WERI-Rb-1 (cell line): ENCODE results near the gene GLS.
"Not testable (repeated sequence)": the region's sequence is repeated elsewhere in the genome, so short reads cannot be mapped to it uniquely, and the experiment has no call there.

ENCODE experiments used
- DNase-seq: peaks from one replicate; pipeline ENCODE4 v3.0.0-alpha.2; 2020
- H3K27ac ChIP-seq: fragments of 250-450 bp; sonication (Bioruptor Pico); 2 replicates; pipeline ENCODE4 v1.5.1; 2020; ENCODE audit warnings: mild to moderate bottlenecking, moderate library complexity
- H3K27me3 ChIP-seq: fragments of 250-450 bp; sonication (Bioruptor Pico); 2 replicates; pipeline ENCODE4 v1.5.1; 2021; ENCODE audit warnings: mild to moderate bottlenecking, low read depth, moderate library complexity; ENCODE audit not compliant: insufficient read depth, severe bottlenecking
- H3K36me3 ChIP-seq: fragments of 250-450 bp; sonication (Bioruptor Pico); 2 replicates; pipeline ENCODE4 v1.5.1; 2020; ENCODE audit warnings: mild to moderate bottlenecking, moderate library complexity
- H3K4me3 ChIP-seq: 2 replicates; pipeline ENCODE4 v1.5.1; 2011; ENCODE audit warnings: low read depth, mild to moderate bottlenecking, control low read depth, low read length
- H3K9me3 ChIP-seq: fragments of 250-450 bp; sonication (Bioruptor Pico); 2 replicates; pipeline ENCODE4 v1.5.1; 2021; ENCODE audit warnings: mild to moderate bottlenecking, moderate library complexity; ENCODE audit not compliant: severe bottlenecking
- TF ChIP-seq, protein P1 (sequence below): IDR thresholded peaks from 2 replicates; pipeline ENCODE4 v1.5.1; 2011; ENCODE audit warnings: low read depth, mild to moderate bottlenecking, control low read depth, inconsistent platforms, low read length

The GLS gene

DNA sequence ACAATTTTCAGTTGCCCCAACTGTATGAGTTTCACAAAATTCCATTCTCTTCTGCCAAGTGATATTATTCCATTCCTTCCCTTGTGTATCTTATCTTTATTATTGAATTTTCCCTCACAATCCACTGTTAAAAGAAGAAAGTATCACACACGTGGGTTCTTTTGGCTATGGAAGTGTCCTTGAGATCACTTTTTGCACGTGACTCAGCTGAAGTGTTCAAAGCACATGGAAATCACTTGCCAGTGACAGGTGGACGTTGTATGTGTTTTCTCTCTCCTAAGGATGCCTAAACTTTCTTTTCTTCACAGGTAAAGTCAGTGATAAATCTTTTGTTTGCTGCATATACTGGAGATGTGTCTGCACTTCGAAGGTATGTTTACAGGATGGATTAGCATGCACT lies 72.6 kb downstream of the GLS start:
- Histone ChIP-seq H3K27ac (no peak overlapping the region), H3K36me3 (no peaks in the 10 kb centered on the region), H3K4me3 (no peak overlapping the region), H3K9me3 (peaks cover 4% of the 10 kb centered on the region), H3K27me3 (no peaks in the 10 kb centered on the region)
- TF ChIP-seq, protein P1, sequence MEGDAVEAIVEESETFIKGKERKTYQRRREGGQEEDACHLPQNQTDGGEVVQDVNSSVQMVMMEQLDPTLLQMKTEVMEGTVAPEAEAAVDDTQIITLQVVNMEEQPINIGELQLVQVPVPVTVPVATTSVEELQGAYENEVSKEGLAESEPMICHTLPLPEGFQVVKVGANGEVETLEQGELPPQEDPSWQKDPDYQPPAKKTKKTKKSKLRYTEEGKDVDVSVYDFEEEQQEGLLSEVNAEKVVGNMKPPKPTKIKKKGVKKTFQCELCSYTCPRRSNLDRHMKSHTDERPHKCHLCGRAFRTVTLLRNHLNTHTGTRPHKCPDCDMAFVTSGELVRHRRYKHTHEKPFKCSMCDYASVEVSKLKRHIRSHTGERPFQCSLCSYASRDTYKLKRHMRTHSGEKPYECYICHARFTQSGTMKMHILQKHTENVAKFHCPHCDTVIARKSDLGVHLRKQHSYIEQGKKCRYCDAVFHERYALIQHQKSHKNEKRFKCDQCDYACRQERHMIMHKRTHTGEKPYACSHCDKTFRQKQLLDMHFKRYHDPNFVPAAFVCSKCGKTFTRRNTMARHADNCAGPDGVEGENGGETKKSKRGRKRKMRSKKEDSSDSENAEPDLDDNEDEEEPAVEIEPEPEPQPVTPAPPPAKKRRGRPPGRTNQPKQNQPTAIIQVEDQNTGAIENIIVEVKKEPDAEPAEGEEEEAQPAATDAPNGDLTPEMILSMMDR = no peak
- no peak for DNase-seq

DNA sequence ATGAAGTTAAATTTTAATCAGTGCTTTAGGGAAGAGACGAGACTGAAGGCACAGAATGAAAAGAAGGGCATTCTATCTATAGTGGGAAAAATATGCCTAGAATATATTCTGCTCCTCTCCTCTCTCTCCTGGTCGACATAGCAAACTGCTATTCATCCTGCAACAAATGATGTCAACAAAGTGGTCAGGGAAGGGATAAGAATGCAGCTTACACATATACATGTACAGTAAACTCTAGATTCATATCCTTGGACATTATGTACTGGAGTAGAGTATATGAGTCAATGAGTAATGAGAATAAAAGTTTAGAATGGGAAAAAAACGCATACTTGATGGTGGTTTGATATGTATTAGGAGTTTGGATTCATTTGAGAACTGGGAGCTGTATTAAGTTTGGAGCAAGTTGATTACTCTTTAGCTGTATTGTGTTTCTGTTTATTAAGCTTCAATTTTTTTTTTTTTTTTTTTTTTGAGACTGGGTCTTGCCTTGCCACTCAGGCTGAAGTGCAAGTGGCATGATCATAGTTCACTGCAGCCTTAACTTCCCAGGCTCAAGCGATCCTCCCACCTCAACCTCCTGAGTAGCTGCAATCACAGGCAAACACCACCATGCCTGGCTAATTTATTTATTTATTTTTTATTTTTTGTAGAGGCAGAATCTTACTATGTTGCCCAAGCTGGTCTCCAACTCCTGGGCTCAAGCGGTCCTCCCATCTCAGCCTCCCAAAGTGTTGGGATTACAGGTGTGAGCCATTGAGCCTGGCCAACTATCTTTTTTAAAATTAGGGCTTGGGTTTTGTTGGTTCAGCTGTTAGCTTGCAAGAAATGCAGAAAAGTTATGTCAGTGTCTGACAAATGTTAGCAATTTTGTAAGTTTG lies 79.5 kb downstream of the GLS start:
- TF ChIP-seq, protein P1 = no peak
- no peaks in the 10 kb centered on the region for H3K27me3 ChIP-seq
- peaks cover 4% of the 10 kb centered on the region for H3K9me3 ChIP-seq
- H3K27ac ChIP-seq = no peak overlapping the region
- no peak for DNase-seq
- no peaks in the 10 kb centered on the region for H3K36me3 ChIP-seq
- H3K4me3 ChIP-seq = no peak overlapping the region

DNA sequence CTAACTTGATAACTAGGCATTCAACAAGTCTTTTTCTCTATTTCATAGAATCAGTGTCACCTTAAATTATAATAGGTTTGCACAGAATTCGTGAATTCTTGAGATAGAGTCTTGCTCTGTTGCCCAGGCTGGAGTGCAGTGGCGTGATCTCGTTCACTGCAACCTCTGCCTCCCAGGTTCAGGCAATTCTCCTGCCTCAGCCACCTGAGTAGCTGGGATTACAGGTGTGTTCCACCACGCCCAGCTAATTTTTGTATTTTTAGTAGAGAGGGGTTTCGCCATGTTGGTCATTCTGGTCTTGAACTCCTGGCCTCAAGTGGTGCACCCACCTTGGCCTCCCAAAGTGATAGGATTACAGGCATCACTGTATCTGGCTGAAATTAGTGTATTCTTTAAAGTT lies 80.5 kb downstream of the GLS start:
- not testable (repeated sequence) for H3K4me3 ChIP-seq, DNase-seq, H3K27ac ChIP-seq, H3K36me3 ChIP-seq, H3K9me3 ChIP-seq, H3K27me3 ChIP-seq

DNA sequence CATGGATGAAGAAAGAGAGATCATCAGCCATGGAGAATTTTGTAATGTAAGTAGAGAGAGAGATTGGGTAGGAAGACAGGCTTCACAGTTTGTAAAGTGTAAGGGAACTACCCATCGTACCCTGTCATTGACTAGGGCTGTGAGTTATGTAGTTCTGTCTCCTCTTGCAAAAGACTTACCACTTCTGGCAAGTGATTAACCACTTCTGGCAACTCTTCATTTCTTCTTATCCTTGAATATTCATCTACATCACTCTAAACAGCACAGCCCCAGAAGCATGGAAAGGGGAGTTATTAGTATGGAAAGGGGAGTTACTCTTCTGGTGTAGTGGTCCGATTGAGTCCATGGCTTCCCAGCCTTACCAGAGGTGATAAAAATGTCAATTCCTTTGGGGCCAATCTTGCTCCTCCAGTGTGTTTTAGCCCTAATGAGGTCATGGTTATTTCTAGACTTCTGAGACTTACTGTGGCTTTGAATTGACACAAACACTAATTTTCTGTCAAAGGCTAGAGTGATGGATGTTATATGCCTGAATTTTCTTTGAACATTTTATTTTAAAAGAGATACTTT lies 81.4 kb downstream of the GLS start:
- H3K36me3 ChIP-seq = peaks cover 3% of the 10 kb centered on the region
- no peak overlapping the region for H3K4me3 ChIP-seq
- TF ChIP-seq, protein P1 = no peak
- H3K27me3 ChIP-seq = no peaks in the 10 kb centered on the region
- no peak overlapping the region for H3K27ac ChIP-seq
- no peaks in the 10 kb centered on the region for H3K9me3 ChIP-seq
- DNase-seq = no peak

DNA sequence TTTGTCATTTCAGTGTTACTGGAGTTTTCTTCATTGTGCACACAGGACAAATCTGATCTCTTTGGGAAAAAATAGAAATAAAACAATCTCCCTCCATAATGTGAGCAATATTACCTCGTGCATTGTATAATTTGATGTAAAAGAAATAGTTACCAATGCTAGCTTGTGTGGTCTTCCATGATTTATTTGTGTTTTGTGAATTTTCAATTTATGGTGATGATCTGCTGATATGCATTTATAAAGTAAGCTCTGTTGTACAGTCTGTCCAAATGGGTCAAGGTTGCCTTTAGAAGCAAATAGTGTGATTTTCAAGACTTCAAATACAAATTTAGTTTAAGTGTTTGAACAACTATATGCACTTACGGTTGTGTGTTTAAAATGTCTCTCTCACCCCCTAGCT lies 82.5 kb downstream of the GLS start:
- Histone ChIP-seq H3K4me3 (no peak overlapping the region), H3K27ac (no peak overlapping the region), H3K27me3 (no peaks in the 10 kb centered on the region), H3K36me3 (peaks cover 9% of the 10 kb centered on the region), H3K9me3 (no peaks in the 10 kb centered on the region)
- TF ChIP-seq, protein P1 = no peak
- DNase-seq = no peak

DNA sequence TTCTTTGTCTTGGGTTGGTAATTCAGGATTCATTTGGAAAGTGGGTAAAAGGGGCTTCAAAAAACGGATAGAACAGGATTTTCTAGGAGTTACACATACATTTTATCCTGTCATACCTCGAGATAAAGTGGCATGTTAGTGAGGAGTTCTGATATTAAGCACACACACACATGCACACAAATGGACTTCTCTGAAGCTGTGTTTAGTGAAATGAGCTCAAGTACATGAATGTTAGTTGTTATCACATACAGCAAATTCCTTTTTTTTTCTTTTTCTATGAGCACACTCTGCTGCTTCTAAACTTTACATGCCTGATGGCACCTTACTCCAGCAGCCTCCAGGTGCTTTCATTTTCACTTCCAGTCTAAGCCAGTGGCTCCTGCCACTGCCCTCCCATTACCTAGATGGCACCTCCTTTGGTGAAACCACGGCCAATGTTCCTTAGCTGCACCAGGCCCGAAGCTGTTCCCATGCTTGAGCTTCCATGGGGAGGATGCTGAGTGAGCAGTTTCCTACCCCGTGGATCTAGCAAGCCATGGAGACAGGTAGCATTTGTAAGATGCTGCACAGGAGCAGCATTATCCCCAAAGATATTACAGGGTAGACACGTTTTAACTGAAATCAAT lies 83.7 kb downstream of the GLS start:
- Histone ChIP-seq H3K36me3 (peaks cover 18% of the 10 kb centered on the region), H3K9me3 (no peaks in the 10 kb centered on the region), H3K27ac (no peak overlapping the region), H3K4me3 (no peak overlapping the region), H3K27me3 (no peaks in the 10 kb centered on the region)
- DNase-seq = no peak
- TF ChIP-seq, protein P1 = no peak
